HG03342 (cell line): Measurements from ENCODE around the gene NACC1.
"Not testable (repeated sequence)": the region's sequence is repeated elsewhere in the genome, so short reads cannot be mapped to it uniquely, and the experiment has no call there.

ENCODE experiments used
- ATAC-seq: cut with Tn5 transposase; IDR thresholded peaks from one replicate; pipeline ENCODE4 v1.9.1; 2021; ENCODE audit warnings: mild to moderate bottlenecking, moderate library complexity; ENCODE audit not compliant: unreplicated experiment

NACC1 gene

DNA sequence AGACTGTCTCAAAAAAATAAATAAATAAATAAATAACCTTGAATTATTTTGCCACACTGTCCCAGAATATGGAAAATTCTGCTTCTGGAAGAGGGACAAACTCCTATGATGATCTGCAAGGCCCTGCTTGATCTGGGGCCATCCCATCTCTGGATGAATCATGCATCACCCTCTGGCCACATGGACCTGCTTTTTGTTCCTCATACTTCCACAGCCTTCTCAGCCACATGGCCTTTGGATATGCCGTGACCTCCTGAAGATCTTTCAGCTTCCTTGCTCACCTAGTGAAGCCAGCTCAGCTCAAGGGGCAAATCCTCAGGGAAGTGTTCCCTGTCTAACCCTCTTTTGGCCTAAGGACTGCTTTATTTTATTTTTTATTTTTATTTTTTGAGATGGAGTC lies 42.5 kb downstream of the NACC1 start:
- no peak for ATAC-seq

DNA sequence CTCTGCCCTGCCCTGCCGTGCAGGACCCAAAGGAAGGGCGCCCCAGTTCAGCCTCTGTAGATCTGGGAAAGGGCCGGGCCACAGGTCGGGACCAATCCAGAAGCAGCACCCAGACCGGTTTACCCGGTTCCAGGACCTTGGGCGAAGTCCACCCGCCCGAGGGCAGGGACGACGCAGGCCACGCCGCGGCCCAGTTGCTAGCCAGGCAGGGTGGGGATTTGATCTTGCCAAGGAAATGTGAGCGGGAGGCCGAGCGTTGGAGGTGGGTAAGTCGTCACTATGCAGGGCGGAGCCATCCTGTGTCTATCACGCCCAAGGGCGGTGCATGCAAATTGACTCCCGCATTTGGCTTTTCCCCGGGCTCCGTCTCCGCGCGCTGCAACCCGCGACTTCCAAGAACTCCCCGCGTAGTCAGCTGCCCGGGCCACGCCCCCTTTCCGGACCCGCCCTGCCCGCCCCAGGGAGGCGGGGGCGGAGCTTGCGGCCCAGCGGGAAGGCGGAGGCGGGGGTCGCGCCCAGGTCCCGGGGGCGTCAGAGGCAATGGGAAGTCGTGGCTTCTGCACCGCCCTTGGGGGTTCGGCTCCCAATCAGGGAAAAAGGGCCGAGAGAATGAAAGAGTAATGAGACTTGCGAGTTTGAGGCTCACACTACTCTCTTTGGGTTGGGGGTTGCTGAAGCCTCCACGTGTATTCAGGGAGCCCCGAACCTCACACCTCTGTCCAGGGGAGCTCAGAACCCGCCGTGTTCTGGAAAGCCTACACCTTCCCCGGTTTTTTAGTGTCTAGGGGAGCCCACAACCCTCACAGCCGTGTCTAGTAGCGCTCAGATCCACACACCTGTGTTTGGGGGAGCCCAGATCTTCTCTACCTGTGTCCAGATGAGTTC lies 44.9 kb downstream of the NACC1 start:
- ATAC-seq: no peak

DNA sequence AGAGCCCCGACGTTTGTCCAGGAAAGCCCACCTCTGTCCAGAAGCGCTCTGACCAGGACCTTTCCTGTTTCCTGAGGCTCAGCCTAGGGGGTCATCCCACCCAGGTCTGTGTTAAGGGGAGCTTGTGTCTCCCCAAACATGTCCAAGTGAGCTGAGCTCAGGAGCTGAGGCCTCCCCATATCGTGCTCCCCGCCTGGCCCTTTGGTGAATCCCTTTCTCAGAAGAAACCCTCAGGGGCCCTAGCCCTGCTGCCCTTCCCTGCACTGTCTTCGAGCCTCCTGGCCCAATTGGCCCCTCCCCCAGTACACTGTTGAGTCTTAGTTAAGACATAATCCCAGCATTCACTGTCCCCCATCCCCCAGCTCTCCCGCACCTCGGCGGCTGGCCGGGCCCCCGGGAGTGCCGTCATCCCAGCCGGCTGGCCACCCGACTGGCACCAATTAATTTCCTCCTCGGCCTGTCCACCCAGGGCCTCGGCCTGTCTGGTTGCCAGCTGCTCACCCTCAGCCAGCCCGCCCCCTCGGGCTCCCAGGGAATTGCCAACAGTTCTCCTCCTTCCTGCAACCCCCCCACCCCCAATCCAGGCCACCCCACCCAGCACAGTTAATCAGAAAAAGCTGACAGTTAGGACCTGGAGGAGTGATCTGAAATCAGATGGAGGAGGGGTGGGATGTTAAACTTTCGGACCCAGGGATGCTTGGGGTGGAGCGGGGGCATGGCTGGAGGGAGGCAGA lies 45.7 kb downstream of the NACC1 start:
- ATAC-seq: no peak

DNA sequence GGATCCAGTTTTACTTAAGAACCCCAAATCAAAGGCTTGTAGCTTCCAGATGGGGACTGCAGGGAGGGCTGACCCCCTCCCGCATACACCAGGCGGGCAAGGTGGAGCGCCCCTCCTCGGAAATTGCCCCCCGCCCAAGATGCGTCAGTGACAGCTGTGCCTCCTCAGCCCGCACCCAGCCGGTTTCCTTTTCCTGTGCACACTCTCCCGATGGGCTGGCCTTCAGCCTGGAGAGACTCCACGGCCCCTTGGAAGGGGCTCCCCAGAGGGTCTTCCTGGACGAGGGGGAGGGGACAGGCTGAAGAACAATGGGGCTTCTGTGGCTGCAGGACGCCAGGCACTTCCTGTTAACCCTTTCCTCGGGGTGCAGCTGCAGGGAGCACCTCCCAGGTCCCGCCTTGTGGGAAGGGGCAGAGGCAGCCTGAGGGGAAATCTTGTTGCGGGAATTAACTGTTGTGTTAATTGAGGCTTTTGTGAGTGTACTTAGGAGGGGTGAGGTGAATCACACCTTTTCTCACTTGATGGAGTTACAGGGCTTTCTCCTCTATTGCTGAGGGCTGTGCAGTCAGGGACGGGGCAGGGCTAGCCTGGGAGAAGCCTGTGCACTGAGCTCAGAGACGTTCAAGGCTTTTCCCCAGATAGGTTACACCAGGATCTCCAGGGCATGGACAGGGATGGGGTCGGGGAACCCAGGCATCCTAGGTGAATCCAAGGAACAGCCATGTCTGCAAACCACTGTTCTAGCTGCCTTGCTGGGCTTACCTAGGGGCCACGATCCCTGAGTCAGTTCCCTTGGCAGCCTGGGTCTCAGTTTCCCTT lies 46.5 kb downstream of the NACC1 start:
- ATAC-seq: no peak

DNA sequence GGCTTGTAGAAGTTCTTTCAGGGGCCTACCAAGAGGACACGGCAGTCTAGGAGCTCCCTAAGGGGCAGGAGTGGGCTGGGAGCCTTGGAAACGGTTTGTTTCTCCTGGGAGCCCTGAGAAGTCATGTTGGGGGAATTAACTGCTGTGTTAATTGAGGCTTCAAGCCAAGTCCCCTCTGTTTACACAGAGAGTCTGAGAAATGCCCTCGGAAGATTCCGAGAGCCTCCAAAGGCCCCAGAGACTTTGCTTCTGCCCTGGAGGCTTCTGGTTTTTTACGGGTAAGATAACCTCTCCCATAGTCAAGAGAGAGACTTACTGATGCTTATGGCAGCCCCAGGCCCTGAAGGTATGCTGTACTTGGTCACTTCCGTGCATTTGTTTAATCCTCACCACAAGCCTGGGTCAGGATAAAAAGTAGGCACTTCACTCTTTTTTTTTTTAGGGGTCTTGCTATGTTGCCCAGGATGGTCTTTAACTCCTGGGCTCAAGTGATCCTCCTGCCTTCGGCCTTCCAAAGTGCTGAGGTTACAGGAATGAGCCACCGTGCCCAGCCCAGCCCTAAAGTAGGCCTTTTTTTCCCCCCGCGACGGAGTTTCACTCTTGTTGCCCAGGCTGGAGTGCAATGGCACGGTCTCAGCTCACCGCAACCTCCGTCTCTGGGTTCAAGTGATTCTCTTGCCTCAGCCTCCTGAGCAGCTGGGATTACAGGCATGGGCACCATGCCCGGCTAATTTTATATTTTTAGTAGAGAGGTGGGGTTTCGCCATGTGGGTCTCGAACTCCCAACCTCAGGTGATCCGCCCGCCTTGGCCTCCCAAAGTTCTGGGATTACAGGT lies 47.3 kb downstream of the NACC1 start:
- no peak for ATAC-seq

DNA sequence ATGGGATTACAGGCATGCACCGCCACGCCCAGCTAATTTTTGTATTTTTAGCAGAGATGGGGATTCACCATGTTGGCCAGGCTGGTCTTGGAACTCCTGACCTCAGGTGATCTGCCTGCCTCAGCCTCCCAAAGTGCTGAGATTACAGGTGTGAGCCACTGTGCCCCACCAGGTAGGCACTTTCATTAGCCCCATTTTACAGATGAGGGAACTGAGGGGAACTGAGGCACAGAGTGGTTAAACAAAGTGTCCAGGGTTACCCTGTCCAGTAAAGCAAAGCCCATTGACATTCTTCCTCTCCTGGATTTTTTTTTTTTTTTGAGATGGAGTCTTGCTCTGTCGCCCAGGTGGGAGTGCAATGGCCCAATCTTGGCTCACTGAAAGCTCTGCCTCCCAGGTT lies 48.1 kb downstream of the NACC1 start:
- not testable (repeated sequence) for ATAC-seq

DNA sequence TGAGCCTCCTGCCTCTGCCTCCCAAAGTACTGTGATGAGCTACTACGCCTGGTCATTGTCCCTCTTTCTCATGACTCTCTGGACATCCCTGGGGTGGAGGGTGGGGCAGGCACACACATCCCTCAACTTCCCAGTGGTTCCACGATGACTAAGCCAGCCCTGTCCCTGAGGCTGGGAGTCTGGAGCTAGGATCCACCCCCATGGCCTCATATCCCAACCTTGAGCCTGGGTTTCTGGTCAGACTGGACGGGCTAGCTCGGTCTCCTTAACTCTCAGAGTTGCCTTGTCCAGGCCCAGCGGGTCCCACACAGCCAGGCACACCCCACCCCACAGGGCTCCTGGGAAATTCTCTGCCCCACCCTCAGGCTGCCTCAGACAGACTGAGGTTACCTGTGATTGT lies 51.7 kb downstream of the NACC1 start:
- ATAC-seq: no peak

DNA sequence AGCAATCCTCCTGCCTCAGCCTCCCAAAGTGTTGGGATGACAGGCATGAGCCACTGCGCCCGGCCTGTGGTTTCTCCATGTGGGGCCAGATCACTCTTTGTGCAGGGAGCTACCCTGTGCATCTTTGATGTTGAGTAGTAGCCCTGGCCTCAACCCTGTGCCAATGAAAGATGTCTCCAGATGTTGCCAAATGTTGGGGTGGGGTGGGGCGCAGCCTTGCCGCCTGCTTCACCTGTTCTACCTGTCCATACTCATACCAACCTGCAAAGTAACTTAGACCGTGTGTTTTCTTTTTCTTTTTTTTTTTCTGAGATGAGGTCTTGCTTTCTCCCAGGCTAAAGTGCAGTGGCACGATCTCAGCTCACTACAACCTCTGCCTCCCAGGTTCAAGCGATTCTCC lies 53.1 kb downstream of the NACC1 start:
- no peak for ATAC-seq

DNA sequence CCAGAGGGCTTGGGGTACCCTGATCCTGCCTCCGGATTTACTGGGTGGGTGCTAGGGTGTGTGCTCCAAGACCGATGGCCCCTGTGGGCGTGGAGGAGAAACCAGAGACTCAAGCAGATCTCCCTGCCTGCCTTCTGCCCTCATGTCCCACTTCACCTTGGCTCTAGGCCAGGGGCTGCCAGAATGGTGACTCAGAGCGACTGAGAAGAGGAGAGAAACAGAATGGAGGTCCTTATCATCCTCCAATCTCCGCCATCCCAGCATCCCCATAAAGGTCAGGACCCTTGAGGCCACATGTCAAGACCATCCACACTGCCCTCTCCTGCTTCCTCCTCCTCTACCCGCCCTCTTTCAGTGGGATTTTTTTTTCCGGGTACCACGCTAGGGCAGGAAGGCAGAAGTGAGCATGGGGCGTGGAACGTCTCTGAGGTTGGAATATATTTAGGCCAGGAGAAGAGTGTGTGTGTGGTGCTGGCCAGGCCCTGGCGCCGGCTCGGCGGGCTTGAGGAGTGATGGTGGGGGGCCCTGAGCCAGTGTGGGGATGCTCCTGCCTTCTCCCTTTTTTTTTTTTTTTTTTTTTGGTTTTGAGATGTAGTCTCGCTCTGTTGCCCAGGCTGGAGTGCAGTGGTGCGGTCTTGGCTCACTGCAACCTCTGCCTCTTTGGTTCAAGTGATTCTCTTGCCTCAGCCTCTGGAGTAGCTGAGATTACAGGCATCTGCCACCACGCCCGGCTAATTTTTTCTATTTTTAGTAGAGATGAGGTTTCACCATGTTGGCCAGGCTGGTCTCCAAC lies 54.5 kb downstream of the NACC1 start:
- ATAC-seq: no peak

DNA sequence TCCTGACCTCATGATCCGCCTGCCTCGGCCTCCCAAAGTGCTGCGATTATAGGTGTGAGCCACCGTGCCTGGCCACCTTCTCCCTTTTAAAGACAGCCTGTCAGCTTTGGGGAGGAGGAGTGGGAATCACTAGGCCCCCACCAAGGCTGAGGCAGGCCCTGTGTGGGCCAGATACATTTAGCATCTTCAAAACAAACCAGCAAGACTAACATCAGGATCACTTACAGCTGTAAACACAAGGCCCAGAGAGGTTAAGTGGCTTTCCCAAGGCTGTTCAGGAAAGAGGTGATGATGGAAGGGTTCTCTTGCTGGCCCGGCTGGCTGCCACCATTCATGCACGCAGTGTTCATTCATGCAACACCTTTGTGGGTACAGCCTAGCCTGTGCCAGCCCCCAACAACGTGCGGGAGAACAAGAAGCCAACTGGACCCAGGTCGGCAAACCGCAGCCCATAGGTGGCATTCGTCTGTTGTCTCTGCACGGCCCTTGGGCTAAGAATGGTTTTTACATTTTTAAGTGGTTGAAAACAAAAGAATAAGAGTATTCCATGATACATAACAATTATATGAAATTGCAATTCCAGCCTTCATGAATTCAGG lies 55.2 kb downstream of the NACC1 start:
- ATAC-seq: no peak

DNA sequence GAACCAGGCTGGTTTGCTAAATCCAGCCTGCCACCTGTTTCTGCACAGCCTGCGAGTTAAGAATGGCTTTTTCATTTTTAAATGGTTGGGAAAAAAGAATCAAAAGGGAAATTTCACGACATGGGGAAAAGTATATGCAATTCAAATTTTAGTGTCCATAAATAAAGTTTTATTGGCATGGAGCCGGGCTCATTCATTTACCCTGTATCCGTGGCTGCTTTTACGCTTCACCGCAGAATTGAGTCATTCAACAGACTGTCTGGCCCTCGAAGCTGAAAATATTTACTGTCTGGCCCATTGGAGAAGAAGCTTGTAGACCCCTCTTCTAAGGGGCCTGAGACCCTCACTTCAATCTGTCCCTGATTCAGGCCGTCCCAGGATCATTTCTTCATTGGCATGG lies 58.3 kb downstream of the NACC1 start:
- no peak for ATAC-seq

DNA sequence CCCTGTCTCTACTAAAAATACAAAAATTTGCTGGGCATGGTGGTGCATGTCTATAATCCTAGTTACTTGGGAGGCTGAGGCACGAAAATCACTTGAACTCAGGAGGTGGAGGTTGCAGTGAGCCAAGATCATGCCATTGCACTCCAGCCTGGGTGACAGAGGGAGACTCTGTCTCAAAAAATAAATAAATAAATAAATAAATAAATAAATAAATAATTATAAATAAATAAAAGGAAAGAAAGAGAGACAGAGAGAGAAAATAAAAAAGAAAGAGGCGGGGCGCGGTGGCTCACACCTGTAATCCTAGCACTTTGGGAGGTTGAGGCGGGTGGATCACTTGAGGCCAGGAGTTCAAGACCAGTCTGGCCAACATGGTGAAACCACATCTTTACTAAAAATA lies 59.5 kb downstream of the NACC1 start:
- ATAC-seq: not testable (repeated sequence)

DNA sequence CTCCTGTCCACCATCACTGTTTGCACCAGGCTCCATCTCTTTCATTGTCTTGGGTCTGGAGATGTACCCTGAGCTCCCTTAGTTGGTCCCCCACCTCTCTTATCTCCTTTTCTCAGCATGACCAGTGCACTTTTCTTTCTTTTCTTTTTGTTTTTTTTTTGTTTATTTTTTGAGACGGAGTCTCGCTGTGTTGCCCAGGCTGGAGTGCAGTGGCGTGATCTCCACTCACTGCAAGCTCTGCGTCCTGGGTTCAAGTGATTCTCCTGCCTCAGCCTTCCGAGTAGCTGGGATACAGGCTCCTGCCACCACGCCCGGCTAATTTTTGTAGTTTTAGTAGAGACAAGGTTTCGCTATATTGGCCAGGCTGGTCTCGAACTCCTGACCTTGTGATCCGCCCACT lies 60.2 kb downstream of the NACC1 start:
- ATAC-seq: not testable (repeated sequence)

DNA sequence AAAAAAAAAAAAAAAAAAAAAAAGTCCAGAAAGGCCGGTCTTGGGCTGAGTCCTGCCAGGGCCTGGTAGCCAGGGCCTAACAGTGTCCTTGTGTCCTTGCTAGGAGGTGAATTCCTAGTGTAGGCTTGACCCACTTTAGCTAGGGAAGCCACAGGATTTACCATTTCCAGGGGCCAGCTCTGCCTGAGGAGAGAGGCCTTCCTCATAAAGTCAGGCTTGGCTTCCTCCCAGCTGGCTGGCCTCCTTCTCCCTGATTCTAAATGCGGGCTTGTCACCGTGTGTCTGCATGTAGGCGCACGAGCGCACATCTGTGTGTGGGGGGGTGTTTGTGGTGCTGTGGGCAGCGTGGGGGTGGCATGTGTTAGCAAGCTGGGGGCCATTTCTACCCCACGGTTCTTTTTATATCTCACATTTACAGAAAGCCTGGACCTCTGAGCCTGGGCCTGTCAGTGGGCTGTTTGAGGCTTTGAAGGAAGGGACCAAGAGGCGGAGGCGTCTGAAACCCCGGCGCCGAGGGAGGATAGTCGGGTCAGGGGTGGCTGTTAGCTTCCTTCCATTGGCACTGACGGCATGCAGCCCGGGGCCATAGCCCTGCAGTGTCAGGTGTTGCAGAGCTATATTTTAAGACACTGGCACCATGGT lies 63.8 kb downstream of the NACC1 start:
- ATAC-seq: no peak

DNA sequence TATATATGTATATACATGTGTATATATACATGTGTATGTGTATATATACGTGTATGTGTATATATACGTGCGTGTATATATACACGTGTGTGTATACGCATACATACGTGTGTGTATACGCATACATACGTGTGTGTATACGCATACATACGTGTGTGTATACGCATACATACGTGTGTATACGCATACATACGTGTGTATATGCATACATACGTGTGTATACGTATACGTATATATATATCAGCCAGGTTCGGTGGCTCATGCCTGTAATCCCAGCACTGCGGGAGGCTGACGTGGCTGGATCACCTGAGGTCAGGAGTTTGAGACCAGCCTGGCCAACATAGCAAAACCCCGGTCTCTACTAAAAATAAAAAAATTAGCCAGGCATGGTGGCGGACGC lies 66.9 kb downstream of the NACC1 start:
- ATAC-seq: not testable (repeated sequence)

DNA sequence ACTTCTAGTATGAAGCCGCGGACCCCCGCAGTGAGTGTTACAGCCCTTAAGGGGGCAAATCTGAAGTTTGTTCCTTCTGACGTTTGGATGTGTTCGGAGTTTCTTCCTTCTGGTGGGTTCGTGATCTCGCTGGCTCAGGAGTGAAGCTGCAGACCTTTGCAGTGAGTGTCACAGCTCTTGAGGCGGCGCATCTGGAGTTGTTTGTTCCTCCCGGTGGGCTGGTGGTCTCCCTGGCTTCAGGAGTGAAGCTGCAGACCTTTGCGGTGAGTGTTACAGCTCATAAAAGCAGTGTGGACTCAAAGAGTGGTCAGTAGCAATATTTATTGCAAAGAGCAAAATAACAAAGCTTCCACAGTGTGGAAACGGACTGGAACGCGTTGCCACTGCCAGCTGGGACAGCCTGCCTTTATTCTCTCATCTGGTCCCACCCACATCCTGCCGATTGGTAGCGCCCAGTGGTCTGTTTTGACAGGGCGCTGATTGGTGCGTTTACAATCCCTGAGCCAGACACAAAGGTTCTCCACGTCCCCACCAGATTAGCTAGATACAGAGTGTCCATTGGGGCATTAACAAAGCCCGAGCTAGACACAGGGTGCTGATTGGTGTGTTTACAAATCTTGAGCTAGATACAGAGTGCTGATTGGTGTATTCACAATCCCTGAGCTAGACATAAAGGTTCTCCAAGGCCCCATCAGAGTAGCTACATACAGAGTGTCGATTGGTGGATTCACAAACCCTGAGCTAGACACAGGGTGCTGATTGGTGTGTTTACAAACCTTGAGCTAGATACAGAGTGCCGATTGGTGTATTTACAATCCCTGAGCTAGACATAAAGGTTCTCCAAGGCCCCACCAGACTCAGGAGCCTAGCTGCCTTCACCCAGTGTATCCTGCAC lies 67.9 kb downstream of the NACC1 start:
- ATAC-seq: not testable (repeated sequence)

DNA sequence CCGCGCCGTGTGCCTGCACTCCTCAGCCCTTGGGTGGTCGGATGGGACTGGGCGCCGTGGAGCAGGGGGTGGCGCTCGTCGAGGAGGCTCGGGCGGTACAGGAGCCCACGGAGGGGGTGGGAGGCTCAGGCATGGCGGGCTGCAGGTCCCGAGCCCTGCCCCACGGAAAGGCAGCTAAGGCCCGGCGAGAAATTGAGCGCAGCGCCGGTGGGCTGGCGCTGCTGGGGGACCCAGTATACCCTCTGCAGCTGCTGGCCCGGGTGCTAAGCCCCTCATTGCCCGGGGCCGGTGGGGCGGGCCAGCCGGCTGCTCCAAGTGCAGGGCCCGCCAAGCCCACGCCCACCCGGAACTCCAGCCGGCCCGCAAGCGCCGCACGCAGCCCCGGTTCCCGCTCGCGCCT lies 68.6 kb downstream of the NACC1 start:
- ATAC-seq: not testable (repeated sequence)

DNA sequence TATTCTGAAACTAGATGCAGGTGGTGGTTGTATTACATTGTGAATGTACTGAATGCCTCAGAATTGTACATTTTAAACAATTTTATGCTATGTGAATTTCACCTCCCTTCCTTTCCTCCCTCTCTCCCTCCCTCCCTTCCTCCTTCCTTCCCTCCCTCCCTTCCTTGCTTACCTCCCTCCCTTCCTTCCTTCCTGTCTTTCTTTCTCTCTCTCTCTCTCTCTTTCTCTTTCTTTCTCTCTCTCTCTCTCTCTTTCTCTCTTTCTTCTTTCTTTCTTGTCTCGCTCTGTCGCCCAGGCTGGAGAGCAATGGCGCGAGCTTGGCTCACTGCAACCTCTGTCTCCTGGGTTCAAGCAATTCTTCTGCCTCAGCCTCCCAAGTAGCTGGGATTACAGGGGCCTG lies 69.4 kb downstream of the NACC1 start:
- ATAC-seq: no peak
